Neural cell (in vitro differentiated cells): ENCODE results near the gene HCFC1. TPM values are rescaled to one million over a fixed set of nuclear protein-coding genes. Genes with fewer than 3 reads are reported as not detected.

Experiments used
- H2AFZ ChIP-seq: fragments of 200-600, 300-800 bp; sonication (generic), shearing (Covaris generic); 2 replicates; pipeline ENCODE4 v1.6.0; 2014; ENCODE audit warnings: low read depth, mild to moderate bottlenecking, antibody characterized with exemption, low read length, moderate library complexity
- H3F3A ChIP-seq: fragments of 200-600 bp; shearing (Covaris generic); 2 replicates; pipeline ENCODE4 v1.6.1; 2016; ENCODE audit warnings: mild to moderate bottlenecking, moderate library complexity, mixed read lengths, antibody characterized with exemption, low read length; ENCODE audit not compliant: insufficient read depth, poor library complexity, severe bottlenecking
- H3K27ac ChIP-seq: fragments of 200-600, 300-800 bp; sonication (generic), shearing (Covaris generic); 2 replicates; pipeline ENCODE4 v1.5.1; 2014; ENCODE audit warnings: mild to moderate bottlenecking, low read length, moderate library complexity
- H3K27me3 ChIP-seq: fragments of 300-800, 200-600 bp; sonication (generic), shearing (Covaris generic); 2 replicates; pipeline ENCODE4 v1.6.0; 2014; ENCODE audit warnings: mild to moderate bottlenecking, low read depth, low read length, moderate library complexity; ENCODE audit not compliant: insufficient read depth
- H3K36me3 ChIP-seq: fragments of 300-800, 200-600 bp; sonication (generic), shearing (Covaris generic); 2 replicates; pipeline ENCODE4 v1.5.1; 2014; ENCODE audit warnings: mild to moderate bottlenecking, antibody characterized with exemption, low read length, moderate library complexity; ENCODE audit not compliant: insufficient read depth
- H3K4me2 ChIP-seq: fragments of 300-800, 200-600 bp; sonication (generic), shearing (Covaris generic); 2 replicates; pipeline ENCODE4 v1.6.0; 2014; ENCODE audit warnings: mild to moderate bottlenecking, low read length
- H3K4me3 ChIP-seq: fragments of 300-800, 200-600 bp; sonication (generic), shearing (Covaris generic); 2 replicates; pipeline ENCODE4 v1.5.1; 2014; ENCODE audit warnings: mild to moderate bottlenecking, low read length, moderate library complexity
- H3K79me2 ChIP-seq: fragments of 200-600 bp; shearing (Covaris generic); replicated peaks from 2 replicates; pipeline ENCODE4 v1.6.0; 2014; ENCODE audit warnings: mild to moderate bottlenecking, low read length, moderate library complexity; ENCODE audit not compliant: insufficient read depth
- H3K9ac ChIP-seq: fragments of 300-800, 200-600 bp; sonication (generic), shearing (Covaris generic); 2 replicates; pipeline ENCODE4 v1.6.1; 2016; ENCODE audit warnings: mild to moderate bottlenecking, low read length, mixed read lengths
- H3K9me2 ChIP-seq: fragments of 200-600 bp; shearing (Covaris generic); 2 replicates; pipeline ENCODE4 v1.6.1; 2016; ENCODE audit warnings: mild to moderate bottlenecking, low read length, mixed read lengths; ENCODE audit not compliant: insufficient read depth
- H3K9me3 ChIP-seq: fragments of 200-600, 300-800 bp; sonication (generic), shearing (Covaris generic); 2 replicates; pipeline ENCODE4 v1.6.1; 2016; ENCODE audit warnings: mild to moderate bottlenecking, mixed run types, low read length, moderate library complexity, mixed read lengths
- H4K20me1 ChIP-seq: fragments of 200-600 bp; shearing (Covaris generic); 2 replicates; pipeline ENCODE4 v1.6.1; 2016; ENCODE audit warnings: mild to moderate bottlenecking, mixed run types; ENCODE audit not compliant: insufficient read depth
- EP300 ChIP-seq: fragments of 450-650 bp; conservative IDR thresholded peaks from 2 replicates; pipeline ENCODE4 v1.6.1; 2014; ENCODE audit warnings: antibody characterized with exemption, mild to moderate bottlenecking, moderate library complexity; ENCODE audit not compliant: poor library complexity, severe bottlenecking
- EZH2 ChIP-seq: fragments of 200-600, 300-800 bp; shearing (Covaris generic), sonication (generic); IDR thresholded peaks from 2 replicates; pipeline ENCODE4 v1.6.1; 2014; ENCODE audit warnings: antibody characterized with exemption, low read length, borderline replicate concordance, mild to moderate bottlenecking; ENCODE audit not compliant: insufficient read depth, poor library complexity, severe bottlenecking
- MXI1 ChIP-seq: fragments of 450-650 bp; conservative IDR thresholded peaks from 2 replicates; pipeline ENCODE4 v1.6.1; 2014; ENCODE audit warnings: antibody characterized with exemption, mild to moderate bottlenecking; ENCODE audit not compliant: poor library complexity, severe bottlenecking
- POLR2AphosphoS5 ChIP-seq: IDR thresholded peaks from 2 replicates; pipeline ENCODE4 v1.6.1; 2012
- RAD21 ChIP-seq: fragments of 450-650 bp; conservative IDR thresholded peaks from 2 replicates; pipeline ENCODE4 v1.6.1; 2014; ENCODE audit warnings: antibody characterized with exemption, mild to moderate bottlenecking, moderate library complexity
- SMC3 ChIP-seq: fragments of 450-650 bp; conservative IDR thresholded peaks from 2 replicates; pipeline ENCODE4 v1.6.1; 2014; ENCODE audit warnings: antibody characterized with exemption, mild to moderate bottlenecking, moderate library complexity; ENCODE audit not compliant: poor library complexity
- TAF1 ChIP-seq: IDR thresholded peaks from 2 replicates; pipeline ENCODE4 v1.6.1; 2012; ENCODE audit warnings: low read depth
- polyA plus RNA-seq: library from polyadenylated mRNA; depleted of rRNA; stranded (reverse); fragments of >200 nt; gene quantifications from 2 replicates; pipeline ENCODE4 v1.2.3, GENCODE V29; 2014
- TF ChIP-seq, protein P1 (sequence below): fragments of 450-650 bp; IDR thresholded peaks from 2 replicates; pipeline ENCODE4 v1.5.1; 2014; ENCODE audit warnings: antibody characterized with exemption, mild to moderate bottlenecking, moderate library complexity; ENCODE audit not compliant: poor library complexity, severe bottlenecking
- TF ChIP-seq, protein P2 (sequence below): IDR thresholded peaks from 2 replicates; pipeline ENCODE4 v1.6.1; 2012; ENCODE audit warnings: borderline replicate concordance

The HCFC1 gene
- polyA plus RNA-seq, 1 donor from 2014 or later, result 7.3 TPM

DNA sequence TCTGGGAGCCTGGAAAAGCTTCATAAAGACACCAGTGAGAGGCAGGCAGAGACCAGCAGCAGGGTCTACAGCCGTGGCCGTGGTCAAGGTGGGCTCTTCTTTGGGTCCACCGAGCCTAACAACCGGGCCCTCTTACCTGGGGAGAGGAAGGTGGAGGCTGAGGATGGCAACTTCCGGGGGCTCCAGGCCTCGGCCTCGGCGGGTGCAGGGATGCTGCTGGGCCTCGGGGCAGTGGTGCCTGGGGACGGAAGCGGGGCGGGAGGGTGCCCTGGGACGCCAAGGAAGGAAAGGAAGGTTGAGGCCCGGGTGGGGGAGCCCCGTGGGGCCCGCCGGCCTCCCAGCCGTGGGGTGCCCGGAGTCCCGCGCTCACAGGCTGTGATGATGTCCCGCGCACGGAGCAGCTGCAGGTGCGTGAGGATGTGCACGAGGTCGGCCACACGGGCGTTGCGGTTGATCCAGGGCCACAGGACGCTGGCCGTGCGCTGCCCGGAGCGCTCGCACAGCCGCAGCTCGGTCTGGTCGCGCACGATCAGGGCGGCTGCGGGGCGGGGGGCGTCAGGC lies 47.5 kb upstream of the HCFC1 start:
- Histone ChIP-seq H3K4me3 (no peak overlapping the region), H3K27me3 (no peaks in the 10 kb centered on the region), H3F3A (no peaks in the 10 kb centered on the region), H3K27ac (no peak overlapping the region), H3K79me2 (no peaks in the 10 kb centered on the region), H2AFZ (no peak overlapping the region), H3K36me3 (no peaks in the 10 kb centered on the region), H3K9me3 (no peaks in the 10 kb centered on the region), H4K20me1 (no peaks in the 10 kb centered on the region), H3K9ac (no peak overlapping the region), H3K4me2 (no peak overlapping the region), H3K9me2 (no peaks in the 10 kb centered on the region)
- no peak for TF ChIP-seq SMC3
- no peak for TF ChIP-seq TAF1
- TF ChIP-seq RAD21, result no peak
- no peak for TF ChIP-seq MXI1
- TF ChIP-seq EZH2, result no peak
- TF ChIP-seq, protein P1, sequence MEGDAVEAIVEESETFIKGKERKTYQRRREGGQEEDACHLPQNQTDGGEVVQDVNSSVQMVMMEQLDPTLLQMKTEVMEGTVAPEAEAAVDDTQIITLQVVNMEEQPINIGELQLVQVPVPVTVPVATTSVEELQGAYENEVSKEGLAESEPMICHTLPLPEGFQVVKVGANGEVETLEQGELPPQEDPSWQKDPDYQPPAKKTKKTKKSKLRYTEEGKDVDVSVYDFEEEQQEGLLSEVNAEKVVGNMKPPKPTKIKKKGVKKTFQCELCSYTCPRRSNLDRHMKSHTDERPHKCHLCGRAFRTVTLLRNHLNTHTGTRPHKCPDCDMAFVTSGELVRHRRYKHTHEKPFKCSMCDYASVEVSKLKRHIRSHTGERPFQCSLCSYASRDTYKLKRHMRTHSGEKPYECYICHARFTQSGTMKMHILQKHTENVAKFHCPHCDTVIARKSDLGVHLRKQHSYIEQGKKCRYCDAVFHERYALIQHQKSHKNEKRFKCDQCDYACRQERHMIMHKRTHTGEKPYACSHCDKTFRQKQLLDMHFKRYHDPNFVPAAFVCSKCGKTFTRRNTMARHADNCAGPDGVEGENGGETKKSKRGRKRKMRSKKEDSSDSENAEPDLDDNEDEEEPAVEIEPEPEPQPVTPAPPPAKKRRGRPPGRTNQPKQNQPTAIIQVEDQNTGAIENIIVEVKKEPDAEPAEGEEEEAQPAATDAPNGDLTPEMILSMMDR, result no peak
- no peak for TF ChIP-seq EP300
- no peak for TF ChIP-seq POLR2AphosphoS5
- TF ChIP-seq, protein P2, sequence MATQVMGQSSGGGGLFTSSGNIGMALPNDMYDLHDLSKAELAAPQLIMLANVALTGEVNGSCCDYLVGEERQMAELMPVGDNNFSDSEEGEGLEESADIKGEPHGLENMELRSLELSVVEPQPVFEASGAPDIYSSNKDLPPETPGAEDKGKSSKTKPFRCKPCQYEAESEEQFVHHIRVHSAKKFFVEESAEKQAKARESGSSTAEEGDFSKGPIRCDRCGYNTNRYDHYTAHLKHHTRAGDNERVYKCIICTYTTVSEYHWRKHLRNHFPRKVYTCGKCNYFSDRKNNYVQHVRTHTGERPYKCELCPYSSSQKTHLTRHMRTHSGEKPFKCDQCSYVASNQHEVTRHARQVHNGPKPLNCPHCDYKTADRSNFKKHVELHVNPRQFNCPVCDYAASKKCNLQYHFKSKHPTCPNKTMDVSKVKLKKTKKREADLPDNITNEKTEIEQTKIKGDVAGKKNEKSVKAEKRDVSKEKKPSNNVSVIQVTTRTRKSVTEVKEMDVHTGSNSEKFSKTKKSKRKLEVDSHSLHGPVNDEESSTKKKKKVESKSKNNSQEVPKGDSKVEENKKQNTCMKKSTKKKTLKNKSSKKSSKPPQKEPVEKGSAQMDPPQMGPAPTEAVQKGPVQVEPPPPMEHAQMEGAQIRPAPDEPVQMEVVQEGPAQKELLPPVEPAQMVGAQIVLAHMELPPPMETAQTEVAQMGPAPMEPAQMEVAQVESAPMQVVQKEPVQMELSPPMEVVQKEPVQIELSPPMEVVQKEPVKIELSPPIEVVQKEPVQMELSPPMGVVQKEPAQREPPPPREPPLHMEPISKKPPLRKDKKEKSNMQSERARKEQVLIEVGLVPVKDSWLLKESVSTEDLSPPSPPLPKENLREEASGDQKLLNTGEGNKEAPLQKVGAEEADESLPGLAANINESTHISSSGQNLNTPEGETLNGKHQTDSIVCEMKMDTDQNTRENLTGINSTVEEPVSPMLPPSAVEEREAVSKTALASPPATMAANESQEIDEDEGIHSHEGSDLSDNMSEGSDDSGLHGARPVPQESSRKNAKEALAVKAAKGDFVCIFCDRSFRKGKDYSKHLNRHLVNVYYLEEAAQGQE, result no peak

DNA sequence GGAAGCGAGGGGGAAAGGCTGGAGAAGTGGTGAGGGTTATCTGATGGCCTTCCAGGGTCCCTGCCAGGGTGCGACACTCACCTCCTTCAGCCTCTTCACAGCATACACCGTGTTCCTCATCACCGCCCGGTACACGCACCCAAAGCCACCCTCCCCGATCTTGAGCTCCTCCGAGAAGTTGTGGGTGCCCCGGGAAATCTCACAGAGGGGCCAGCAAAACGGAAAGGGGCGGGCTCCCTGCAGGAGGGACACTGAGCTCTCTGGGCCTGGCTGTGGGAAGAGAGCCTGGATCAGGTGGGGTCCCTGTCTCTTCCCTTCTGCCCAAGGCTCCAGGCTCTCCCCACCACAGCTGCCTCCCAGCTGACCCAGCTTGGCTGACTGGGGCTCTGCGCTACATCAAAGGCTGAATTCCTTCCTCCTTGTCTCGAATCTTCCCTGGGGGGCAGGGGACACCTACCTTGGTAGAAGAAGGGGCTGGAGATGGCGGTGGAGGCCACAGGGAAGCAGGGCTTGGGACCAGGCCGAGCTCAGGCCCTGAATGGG lies 47.0 kb upstream of the HCFC1 start:
- Histone ChIP-seq H3K9ac (no peak overlapping the region), H4K20me1 (no peaks in the 10 kb centered on the region), H3K79me2 (no peaks in the 10 kb centered on the region), H3K9me2 (no peaks in the 10 kb centered on the region), H3K27me3 (no peaks in the 10 kb centered on the region), H3K4me3 (no peak overlapping the region), H3F3A (no peaks in the 10 kb centered on the region), H3K4me2 (no peak overlapping the region), H2AFZ (no peak overlapping the region), H3K27ac (no peak overlapping the region), H3K9me3 (no peaks in the 10 kb centered on the region), H3K36me3 (no peaks in the 10 kb centered on the region)
- TF ChIP-seq RAD21 (no peak), SMC3 (no peak), MXI1 (no peak), TAF1 (no peak), POLR2AphosphoS5 (no peak), EP300 (no peak), EZH2 (no peak)
- TF ChIP-seq, protein P1, result no peak
- TF ChIP-seq, protein P2, result no peak
